Fibroblast of lung (primary cell): Measurements from ENCODE around the gene ERGIC1. TPM values are rescaled to one million over a fixed set of nuclear protein-coding genes. Genes with fewer than 3 reads are reported as not detected.
A peak's percentile ranks its signal among the peaks of the same experiment; 100 is the strongest.
"Not testable (repeated sequence)": the region's sequence is repeated elsewhere in the genome, so short reads cannot be mapped to it uniquely, and the experiment has no call there.

ENCODE experiments used
- DNase-seq, 2 donors: peaks; one replicate each; pipeline versions ENCODE4 v3.0.0 to v3.0.0-alpha.2; 2010; ENCODE audit warnings: low read depth in 2 of 2
- H2AFZ ChIP-seq: 2 replicates; pipeline ENCODE4 v1.5.1; 2012; ENCODE audit warnings: low read length, control low read depth, inconsistent platforms
- H3K27ac ChIP-seq: 2 replicates; pipeline ENCODE4 v1.5.1; 2011; ENCODE audit warnings: low read length, control low read depth; ENCODE audit not compliant: insufficient read depth
- H3K27me3 ChIP-seq: 2 replicates; pipeline ENCODE4 v1.5.1; 2011; ENCODE audit warnings: mild to moderate bottlenecking, low read length; ENCODE audit not compliant: control insufficient read depth, insufficient read depth
- H3K36me3 ChIP-seq: 2 replicates; pipeline ENCODE4 v1.5.1; 2011; ENCODE audit warnings: low read length; ENCODE audit not compliant: control insufficient read depth, insufficient read depth
- H3K4me1 ChIP-seq: 2 replicates; pipeline ENCODE4 v1.5.1; 2011; ENCODE audit warnings: low read length; ENCODE audit not compliant: control insufficient read depth, insufficient read depth; ENCODE audit errors: extremely low read depth
- H3K4me2 ChIP-seq: 2 replicates; pipeline ENCODE4 v1.5.1; 2011; ENCODE audit warnings: low read length, control low read depth; ENCODE audit not compliant: insufficient read depth; ENCODE audit errors: extremely low read depth
- H3K4me3 ChIP-seq, 4 experiments: fragments of 200-600 bp in 1 of 4; sonication (generic) in 1 of 4; replicated peaks in 1 of 4; 2 replicates each; pipeline ENCODE4 v1.5.1; 2011 to 2016; ENCODE audit warnings: low read length in 4 of 4, low read depth in 3 of 4, mild to moderate bottlenecking in 3 of 4, control low read depth in 2 of 4, inconsistent platforms in 1 of 4, mixed read lengths in 1 of 4; ENCODE audit not compliant: insufficient read depth in 1 of 4; ENCODE audit errors: control extremely low read depth in 1 of 4
- H3K79me2 ChIP-seq: 2 replicates; pipeline ENCODE4 v1.5.1; 2012; ENCODE audit warnings: mild to moderate bottlenecking, low read length, inconsistent platforms; ENCODE audit not compliant: control insufficient read depth, insufficient read depth
- H3K9ac ChIP-seq: 2 replicates; pipeline ENCODE4 v1.5.1; 2011; ENCODE audit warnings: mild to moderate bottlenecking, low read length, control low read depth; ENCODE audit not compliant: insufficient read depth
- H3K9me3 ChIP-seq: 2 replicates; pipeline ENCODE4 v1.5.1; 2012; ENCODE audit warnings: low read depth, low read length; ENCODE audit not compliant: control insufficient read depth, insufficient read depth
- H4K20me1 ChIP-seq: 2 replicates; pipeline ENCODE4 v1.5.1; 2011; ENCODE audit warnings: low read length; ENCODE audit not compliant: control insufficient read depth, insufficient read depth; ENCODE audit errors: extremely low read depth
- CTCF ChIP-seq, 2 donors: IDR thresholded peaks in 1 of 2; conservative IDR thresholded peaks in 1 of 2; 1 replicate in 1 of 2; 2 replicates in 1 of 2; pipeline ENCODE4 v1.5.1; 2011 to 2012; ENCODE audit warnings: low read length in 2 of 2, control low read depth in 1 of 2, inconsistent platforms in 1 of 2, low read depth in 1 of 2, mild to moderate bottlenecking in 1 of 2
- EZH2 ChIP-seq: IDR thresholded peaks from 2 replicates; pipeline ENCODE4 v1.5.1; 2012; ENCODE audit warnings: low read length, control low read depth, mild to moderate bottlenecking; ENCODE audit errors: missing control alignments
- polyA plus RNA-seq, 2 donors: library from polyadenylated mRNA; depleted of rRNA in 1 of 2; stranded (reverse) in 1 of 2; unstranded in 1 of 2; fragments of >200 nt; gene quantifications; 2 replicates each; pipeline ENCODE4 v1.2.1, GENCODE V29; 2011 to 2012; ENCODE audit warnings: missing spikeins in 1 of 2
- total RNA-seq: library from RNA; depleted of rRNA; stranded (reverse); fragments of >200 nt; gene quantifications from 2 replicates; pipeline ENCODE4 v1.2.1, GENCODE V29; 2014

Gene ERGIC1
- total and polyA plus RNA-seq, 2 donors (not counting 1 experiment from before 2014, with no cell fraction given) = 113 to 171 TPM

- TF ChIP-seq EZH2 (no peak), CTCF (conservative IDR thresholded peaks at IDR 0.05 in 1 of 2, IDR thresholded peaks at IDR 0.05 in 1 of 2; ENCODE audit: low read depth in 1 of 2, low read length in 2 of 2) (no peak)
- no peak overlapping the region for H3K4me3 ChIP-seq
- H3K9me3 ChIP-seq = no peaks in the 10 kb centered on the region
- DNase-seq = no peak
- peak overlapping the region; percentile 98 for H3K27ac ChIP-seq
- no peaks in the 10 kb centered on the region for H3K27me3 ChIP-seq
- peak overlapping the region; percentile 64 for H3K9ac ChIP-seq
- no peak overlapping the region for H3K4me2 ChIP-seq
- H3K79me2 ChIP-seq = peaks cover 4% of the 10 kb centered on the region
- H2AFZ ChIP-seq = no peak overlapping the region
- H3K36me3 ChIP-seq = peaks cover 8% of the 10 kb centered on the region
- peaks cover 33% of the 10 kb centered on the region for H3K4me1 ChIP-seq
- H4K20me1 ChIP-seq = no peaks in the 10 kb centered on the region
Observed at GRCh38 chr5:172896465-172896864, 62.4 kb downstream of the ERGIC1 start.

GRCh38 chr5:172897067-172897466 lies 63.0 kb downstream of the ERGIC1 start:
- not testable (repeated sequence) for H3K36me3 ChIP-seq, H2AFZ ChIP-seq, H4K20me1 ChIP-seq, H3K9me3 ChIP-seq, DNase-seq, H3K27me3 ChIP-seq, H3K79me2 ChIP-seq
- H3K4me1 ChIP-seq = peaks cover 37% of the 10 kb centered on the region
- peak overlapping the region in 3 of 4 experiments; percentile 8 to 32 (median 13) for H3K4me3 ChIP-seq
- peak overlapping the region; percentile 77 for H3K4me2 ChIP-seq
- peak overlapping the region; percentile 98 for H3K27ac ChIP-seq
- peak overlapping the region; percentile 64 for H3K9ac ChIP-seq

GRCh38 chr5:172897481-172898217 lies 63.6 kb downstream of the ERGIC1 start:
- peaks cover 4% of the 10 kb centered on the region for H3K79me2 ChIP-seq
- peak; percentile 82 to 99 for DNase-seq
- H2AFZ ChIP-seq = no peak overlapping the region
- TF ChIP-seq EZH2 = no peak
- TF ChIP-seq CTCF (conservative IDR thresholded peaks at IDR 0.05 in 1 of 2, IDR thresholded peaks at IDR 0.05 in 1 of 2; ENCODE audit: low read depth in 1 of 2, low read length in 2 of 2) = peak; percentile 4 to 13
- peak overlapping the region; percentile 8 to 34 (median 22) for H3K4me3 ChIP-seq
- peaks cover 9% of the 10 kb centered on the region for H3K36me3 ChIP-seq
- no peaks in the 10 kb centered on the region for H3K27me3 ChIP-seq
- no peaks in the 10 kb centered on the region for H4K20me1 ChIP-seq
- H3K27ac ChIP-seq = peak overlapping the region; percentile 98
- peak overlapping the region; percentile 68 for H3K9ac ChIP-seq
- H3K4me1 ChIP-seq = peaks cover 40% of the 10 kb centered on the region
- H3K4me2 ChIP-seq = peak overlapping the region; percentile 77
- no peaks in the 10 kb centered on the region for H3K9me3 ChIP-seq
